Type B pancreatic cell (in vitro differentiated cells): ENCODE data around the gene TM7SF3. TPM values are rescaled to one million over a fixed set of nuclear protein-coding genes. Genes with fewer than 3 reads are reported as not detected.

Source experiments
- DNase-seq: peaks from one replicate; pipeline ENCODE4 v3.0.0; 2021; ENCODE audit warnings: mixed read lengths; ENCODE audit not compliant: unreplicated experiment; ENCODE audit errors: extremely low spot score
- H3K27ac Mint-ChIP-seq: 2 replicates; pipeline ENCODE4 v1.8.0; 2021; ENCODE audit warnings: mild to moderate bottlenecking, mixed read lengths
- H3K27me3 Mint-ChIP-seq: 2 replicates; pipeline ENCODE4 v1.8.0; 2021; ENCODE audit warnings: mixed read lengths
- H3K36me3 Mint-ChIP-seq: 2 replicates; pipeline ENCODE4 v1.8.0; 2021; ENCODE audit warnings: mixed read lengths
- H3K4me1 Mint-ChIP-seq: one replicate; pipeline ENCODE4 v1.8.0; 2021; ENCODE audit warnings: mixed read lengths; ENCODE audit not compliant: unreplicated experiment
- H3K4me3 Mint-ChIP-seq: 2 replicates; pipeline ENCODE4 v1.8.0; 2021; ENCODE audit warnings: mild to moderate bottlenecking, mixed read lengths
- H3K9me3 Mint-ChIP-seq: 2 replicates; pipeline ENCODE4 v1.8.0; 2021; ENCODE audit warnings: mixed read lengths
- total RNA-seq: library from RNA; stranded (reverse); gene quantifications from 2 replicates; pipeline ENCODE4 v1.2.1, GENCODE V29; 2021; ENCODE audit warnings: low replicate concordance
- TF ChIP-seq, protein P1 (sequence below): fragments of 200-600 bp; sonication (generic); conservative IDR thresholded peaks from 2 replicates; pipeline ENCODE4 v1.5.0; 2021; ENCODE audit warnings: antibody characterized with exemption, mild to moderate bottlenecking

Gene TM7SF3
- total RNA-seq, 1 donor from 2014 or later = 49.6 TPM

GRCh38 chr12:26954027-26954426 lies 60.2 kb downstream of the TM7SF3 start:
- TF ChIP-seq, protein P1, sequence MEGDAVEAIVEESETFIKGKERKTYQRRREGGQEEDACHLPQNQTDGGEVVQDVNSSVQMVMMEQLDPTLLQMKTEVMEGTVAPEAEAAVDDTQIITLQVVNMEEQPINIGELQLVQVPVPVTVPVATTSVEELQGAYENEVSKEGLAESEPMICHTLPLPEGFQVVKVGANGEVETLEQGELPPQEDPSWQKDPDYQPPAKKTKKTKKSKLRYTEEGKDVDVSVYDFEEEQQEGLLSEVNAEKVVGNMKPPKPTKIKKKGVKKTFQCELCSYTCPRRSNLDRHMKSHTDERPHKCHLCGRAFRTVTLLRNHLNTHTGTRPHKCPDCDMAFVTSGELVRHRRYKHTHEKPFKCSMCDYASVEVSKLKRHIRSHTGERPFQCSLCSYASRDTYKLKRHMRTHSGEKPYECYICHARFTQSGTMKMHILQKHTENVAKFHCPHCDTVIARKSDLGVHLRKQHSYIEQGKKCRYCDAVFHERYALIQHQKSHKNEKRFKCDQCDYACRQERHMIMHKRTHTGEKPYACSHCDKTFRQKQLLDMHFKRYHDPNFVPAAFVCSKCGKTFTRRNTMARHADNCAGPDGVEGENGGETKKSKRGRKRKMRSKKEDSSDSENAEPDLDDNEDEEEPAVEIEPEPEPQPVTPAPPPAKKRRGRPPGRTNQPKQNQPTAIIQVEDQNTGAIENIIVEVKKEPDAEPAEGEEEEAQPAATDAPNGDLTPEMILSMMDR = no peak
- Mint-ChIP-seq H3K4me3 (no peak overlapping the region), H3K9me3 (no peaks in the 10 kb centered on the region), H3K27me3 (no peaks in the 10 kb centered on the region), H3K27ac (no peak overlapping the region), H3K4me1 (no peaks in the 10 kb centered on the region), H3K36me3 (peaks cover 38% of the 10 kb centered on the region)
- DNase-seq = no peak

GRCh38 chr12:26953447-26953846 lies 60.7 kb downstream of the TM7SF3 start:
- H3K4me1 Mint-ChIP-seq = no peaks in the 10 kb centered on the region
- H3K9me3 Mint-ChIP-seq = no peaks in the 10 kb centered on the region
- peaks cover 40% of the 10 kb centered on the region for H3K36me3 Mint-ChIP-seq
- TF ChIP-seq, protein P1 = no peak
- no peak for DNase-seq
- H3K27me3 Mint-ChIP-seq = no peaks in the 10 kb centered on the region
- H3K4me3 Mint-ChIP-seq = no peak overlapping the region
- no peak overlapping the region for H3K27ac Mint-ChIP-seq

- Mint-ChIP-seq H3K36me3 (peaks cover 36% of the 10 kb centered on the region), H3K9me3 (no peaks in the 10 kb centered on the region), H3K4me1 (no peaks in the 10 kb centered on the region), H3K4me3 (no peak overlapping the region), H3K27ac (no peak overlapping the region), H3K27me3 (no peaks in the 10 kb centered on the region)
- TF ChIP-seq, protein P1 = no peak
- DNase-seq = no peak
Measured at GRCh38 chr12:26948309-26948708, 65.9 kb downstream of the TM7SF3 start.

GRCh38 chr12:26941215-26941594 lies 73.0 kb downstream of the TM7SF3 start:
- H3K27ac Mint-ChIP-seq = no peak overlapping the region

GRCh38 chr12:26940516-26941214 lies 73.5 kb downstream of the TM7SF3 start:
- Mint-ChIP-seq H3K27me3 (no peaks in the 10 kb centered on the region), H3K36me3 (peaks cover 28% of the 10 kb centered on the region), H3K27ac (no peak overlapping the region), H3K4me1 (peaks cover 8% of the 10 kb centered on the region), H3K4me3 (peak overlapping the region; percentile 28), H3K9me3 (no peaks in the 10 kb centered on the region)
- no peak for DNase-seq
- TF ChIP-seq, protein P1 = no peak

More at GRCh38 chr12:26941215-26941594, 73.0 kb downstream of the TM7SF3 start:
- TF ChIP-seq, protein P1 = no peak
- Mint-ChIP-seq H3K4me3 (no peak overlapping the region), H3K9me3 (no peaks in the 10 kb centered on the region), H3K36me3 (peaks cover 33% of the 10 kb centered on the region), H3K4me1 (peaks cover 4% of the 10 kb centered on the region), H3K27me3 (no peaks in the 10 kb centered on the region)
- no peak for DNase-seq
